GM18519 (cell line): ENCODE measurements around the gene GTPBP3.

Experiments
- ATAC-seq: cut with Tn5 transposase; IDR thresholded peaks from one replicate; pipeline ENCODE4 v1.9.1; 2021; ENCODE audit warnings: mild to moderate bottlenecking, moderate library complexity; ENCODE audit not compliant: unreplicated experiment, low FRiP score

The GTPBP3 gene

GRCh38 chr19:17307876-17308377, 29.4 kb upstream of the GTPBP3 start:
- ATAC-seq = no peak

DNA sequence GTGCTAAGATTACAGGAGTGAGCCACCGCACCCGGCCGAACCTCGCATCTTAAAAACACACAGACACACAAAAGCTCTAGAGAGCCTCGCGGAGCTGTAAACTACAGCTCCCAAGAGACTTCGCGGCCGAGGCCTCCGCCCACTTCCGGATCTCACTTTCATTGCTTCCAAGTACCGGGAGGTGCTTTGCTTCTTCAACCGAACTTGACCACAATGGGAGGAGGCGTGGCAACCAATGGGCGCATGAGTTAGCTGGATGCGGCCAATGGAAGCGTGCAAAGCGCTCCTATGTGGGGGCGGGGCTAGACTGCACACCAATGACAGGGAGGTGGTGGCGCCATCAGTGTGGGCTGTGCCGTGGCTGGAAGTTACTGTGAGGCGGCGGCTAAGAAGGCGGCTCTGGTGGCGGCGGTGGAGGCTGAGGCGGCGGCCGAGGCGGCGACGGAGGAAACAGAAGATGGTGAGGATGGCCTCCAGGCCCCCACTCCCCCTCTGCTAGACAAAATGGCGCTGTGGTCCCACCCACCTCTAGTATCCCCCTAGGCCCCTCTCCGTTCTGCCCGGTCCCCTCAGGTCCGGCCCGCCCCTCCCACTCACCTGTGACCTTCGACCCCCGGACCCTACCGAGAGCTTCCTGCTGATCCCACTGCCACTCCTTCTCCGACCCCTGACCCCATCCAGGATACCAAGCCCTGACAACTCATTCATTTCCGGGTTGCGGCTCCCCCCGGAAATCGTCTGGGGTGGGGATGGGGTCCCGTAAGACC, 28.0 kb upstream of the GTPBP3 start, which contains the start of gene DDA1:
DDA1 (plus strand) TSS at position 366 of the 767 bp plus-strand sequence; CDS start at position 458, 92 bp downstream.
- peak; percentile 60 for ATAC-seq

GRCh38 chr19:17309965-17310461, 27.3 kb upstream of the GTPBP3 start:
- ATAC-seq = no peak

DNA sequence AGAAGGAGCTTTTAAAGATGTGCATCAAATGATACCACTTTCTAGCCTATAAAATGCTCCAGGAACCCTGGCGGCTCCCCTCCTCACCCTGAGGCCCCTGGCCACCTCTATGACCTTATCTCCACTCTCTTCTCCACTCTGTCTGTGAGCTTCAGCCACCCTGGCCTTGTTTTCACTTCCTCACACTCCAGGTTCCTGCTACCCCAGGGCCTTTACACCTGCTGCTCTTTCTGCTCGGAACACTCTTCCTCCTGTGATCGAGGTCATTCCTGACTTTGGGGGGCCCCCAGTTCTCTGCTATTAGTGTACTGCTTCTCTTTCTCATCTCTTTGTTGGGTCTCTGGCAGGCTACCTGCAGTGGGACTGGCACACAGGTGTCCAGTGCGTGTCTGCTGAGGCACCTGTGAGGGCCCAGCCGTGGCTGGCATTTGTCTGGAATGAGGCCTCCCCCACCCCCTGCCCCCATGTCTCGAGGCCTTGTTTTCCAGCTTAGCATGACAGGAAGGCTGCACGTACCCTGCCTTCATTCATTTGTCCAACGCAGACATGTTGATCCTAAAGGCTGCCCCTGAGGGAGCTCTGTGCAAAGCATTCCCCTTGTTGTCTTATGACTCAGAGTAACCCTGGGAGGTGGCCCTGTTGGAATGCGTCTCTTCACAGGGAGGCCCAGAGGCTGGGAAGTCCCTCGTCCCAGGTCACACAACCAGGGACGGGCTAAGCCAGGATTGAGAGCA, 25.7 kb upstream of the GTPBP3 start:
- ATAC-seq = no peak

- no peak for ATAC-seq
These were observed 24.9 kb upstream of the GTPBP3 start for GRCh38 chr19:17312189-17313113.

GRCh38 chr19:17314007-17314593, 23.3 kb upstream of the GTPBP3 start:
- ATAC-seq = no peak

- ATAC-seq = no peak
These were observed 18.4 kb upstream of the GTPBP3 start for GRCh38 chr19:17318966-17319365.

GRCh38 chr19:17319473-17320238, 17.7 kb upstream of the GTPBP3 start:
- no peak for ATAC-seq

- ATAC-seq = no peak
These were observed 16.9 kb upstream of the GTPBP3 start for GRCh38 chr19:17320435-17320834.

- no peak for ATAC-seq
These were observed 15.5 kb upstream of the GTPBP3 start for GRCh38 chr19:17321655-17322489.

DNA sequence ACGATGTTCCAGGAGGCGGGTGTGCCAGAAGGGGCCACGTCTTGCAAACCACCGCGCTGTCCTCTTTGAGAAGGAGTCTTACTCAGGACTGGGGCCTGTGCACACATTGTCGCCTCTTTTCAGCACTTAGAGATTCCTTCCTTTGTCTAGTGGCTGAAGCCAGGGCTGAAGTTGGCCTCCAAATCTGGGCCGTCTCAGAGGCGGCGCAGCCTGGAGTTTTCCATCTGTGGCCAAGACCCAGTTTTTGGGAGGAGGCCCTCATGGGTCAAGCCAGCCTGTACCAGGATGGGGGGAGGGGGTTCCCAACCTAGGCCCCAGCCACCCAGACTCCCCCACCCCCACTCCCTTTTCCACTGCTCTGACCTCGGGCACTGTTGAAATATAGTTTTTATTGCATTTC, 14.5 kb upstream of the GTPBP3 start:
- no peak for ATAC-seq

DNA sequence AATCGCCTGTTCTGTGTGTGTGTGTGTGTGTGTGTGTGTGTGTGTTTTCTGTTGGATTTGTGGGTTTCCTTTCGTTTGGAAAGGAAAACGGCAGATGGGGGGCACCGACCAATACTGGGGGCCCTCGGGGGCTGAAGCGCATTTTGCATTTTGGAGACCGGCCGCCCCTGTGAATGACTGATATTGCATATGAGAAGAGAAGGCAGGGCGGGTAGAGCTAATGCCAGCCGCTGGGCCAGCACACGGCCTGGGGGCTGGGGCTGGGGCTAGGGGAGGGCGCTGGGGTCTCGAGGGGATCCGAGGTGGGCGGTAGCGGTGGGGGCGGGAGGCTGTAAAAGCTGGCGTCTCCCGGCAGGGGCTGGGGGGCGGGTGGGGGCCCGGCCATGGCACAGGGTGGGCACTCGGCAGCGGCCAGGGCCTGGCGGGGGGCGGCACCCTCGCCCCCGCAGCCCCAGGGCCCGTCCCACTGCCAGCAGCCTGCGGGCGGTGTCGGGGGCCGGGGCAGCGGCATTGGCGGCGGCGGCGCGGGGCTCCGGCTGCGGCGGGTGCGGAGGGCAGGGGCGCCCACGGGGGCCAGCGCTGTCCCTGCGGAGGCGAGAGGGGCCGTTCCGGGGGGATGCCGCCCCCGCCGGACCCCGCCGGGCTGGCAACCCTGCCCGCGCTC, 13.9 kb upstream of the GTPBP3 start:
- no peak for ATAC-seq

- ATAC-seq = no peak
These were observed 13.4 kb upstream of the GTPBP3 start for GRCh38 chr19:17323964-17324332.

GRCh38 chr19:17324357-17325114, 12.8 kb upstream of the GTPBP3 start:
- no peak for ATAC-seq

GRCh38 chr19:17325133-17325532, 12.2 kb upstream of the GTPBP3 start:
- ATAC-seq = no peak

- ATAC-seq = no peak
These were observed 11.3 kb upstream of the GTPBP3 start for GRCh38 chr19:17325881-17326594.

GRCh38 chr19:17326595-17326966, 10.8 kb upstream of the GTPBP3 start:
- ATAC-seq = no peak
